Measurements from ENCODE around the gene CFAP410.
"Not testable (repeated sequence)": the region's sequence is repeated elsewhere in the genome, so short reads cannot be mapped to it uniquely, and the experiment has no call there.

CFAP410 gene

GRCh38 chr21:44283211-44283785 is 55.9 kb downstream of the CFAP410 start:
- not testable (repeated sequence) for DNase-seq

GRCh38 chr21:44282370-44282769 is 56.8 kb downstream of the CFAP410 start:
- DNase-seq = no peak

- no peak for DNase-seq
Measured at GRCh38 chr21:44281801-44282200, 57.4 kb downstream of the CFAP410 start.

- no peak for DNase-seq
Measured at GRCh38 chr21:44279354-44280260, 59.6 kb downstream of the CFAP410 start.
